ENCODE measurements around the gene ARHGAP40. TPM values are rescaled to one million over a fixed set of nuclear protein-coding genes. Genes with fewer than 3 reads are reported as not detected.
A peak's percentile ranks its signal among the peaks of the same experiment; 100 is the strongest.

Gene ARHGAP40
- total RNA-seq, 2 experiments from 2014 or later, result 0.12 TPM; not detected in 1

DNA sequence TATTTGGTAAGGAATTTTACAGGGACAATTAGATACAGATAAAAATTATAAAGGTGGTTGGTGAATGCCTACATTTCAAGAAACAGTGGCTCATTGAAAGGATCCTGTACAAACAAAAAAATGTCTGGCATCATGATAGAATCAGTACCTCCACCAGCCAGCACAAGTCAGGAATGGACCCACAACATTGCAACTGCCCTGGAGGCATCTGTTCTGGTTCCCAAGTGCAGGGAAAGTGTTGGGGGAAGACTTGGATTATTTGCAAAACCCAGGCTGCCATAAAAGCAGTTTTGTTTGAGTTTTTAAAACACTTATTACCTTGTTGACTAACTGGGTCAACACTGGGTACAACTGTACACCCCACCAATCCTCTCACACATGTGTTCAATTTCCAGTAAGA is 24.3 kb downstream of the ARHGAP40 start:
- H3K27ac Mint-ChIP-seq, result no peak overlapping the region
- no peak for DNase-seq
- H3K4me1 Mint-ChIP-seq, result no peaks in the 10 kb centered on the region
- no peaks in the 10 kb centered on the region for H3K9me3 Mint-ChIP-seq
- no peaks in the 10 kb centered on the region for H3K36me3 Mint-ChIP-seq
- peaks cover 1% of the 10 kb centered on the region for H3K27me3 Mint-ChIP-seq
- H3K4me3 Mint-ChIP-seq, result no peak overlapping the region

DNA sequence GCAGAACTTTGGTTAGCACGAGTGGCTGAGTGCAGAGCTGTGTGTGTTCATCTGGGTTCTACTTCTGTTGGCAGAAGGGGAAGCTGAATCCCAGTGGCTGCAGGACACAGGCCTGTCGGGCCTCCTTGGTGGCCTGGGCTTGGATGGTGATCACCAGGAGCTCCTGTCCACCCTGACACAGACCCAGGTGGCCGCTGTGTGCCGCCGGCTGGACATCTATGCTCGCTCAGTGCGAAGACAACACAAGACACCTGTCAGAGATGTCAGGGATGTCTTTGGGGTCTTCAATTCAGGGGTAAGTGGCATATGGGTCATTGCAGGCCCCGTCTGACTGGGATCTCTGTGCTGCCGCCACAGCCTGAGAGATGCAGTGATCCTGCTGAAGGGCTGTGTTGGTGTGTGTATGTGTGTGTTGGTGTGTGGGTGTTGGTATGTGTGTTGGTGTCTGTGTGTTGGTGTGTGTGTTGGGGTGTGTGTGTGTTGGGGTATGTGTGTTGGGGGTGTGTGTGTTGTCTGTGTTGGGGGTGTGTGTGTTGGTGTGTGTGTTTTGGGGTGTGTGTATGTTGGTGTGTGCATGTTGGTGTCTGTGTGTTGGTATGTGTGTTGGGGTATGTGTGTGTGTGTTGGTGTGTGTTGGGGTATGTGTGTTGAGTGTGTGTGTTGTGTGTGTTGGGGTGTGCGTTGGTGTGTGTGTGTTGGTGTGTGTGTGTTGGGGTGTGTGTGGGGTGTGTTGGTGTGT is 25.5 kb downstream of the ARHGAP40 start:
- no peak for DNase-seq
- no peaks in the 10 kb centered on the region for H3K36me3 Mint-ChIP-seq
- H3K27ac Mint-ChIP-seq, result no peak overlapping the region
- H3K4me3 Mint-ChIP-seq, result no peak overlapping the region
- H3K9me3 Mint-ChIP-seq, result no peaks in the 10 kb centered on the region
- no peaks in the 10 kb centered on the region for H3K27me3 Mint-ChIP-seq
- peaks cover 1% of the 10 kb centered on the region for H3K4me1 Mint-ChIP-seq

DNA sequence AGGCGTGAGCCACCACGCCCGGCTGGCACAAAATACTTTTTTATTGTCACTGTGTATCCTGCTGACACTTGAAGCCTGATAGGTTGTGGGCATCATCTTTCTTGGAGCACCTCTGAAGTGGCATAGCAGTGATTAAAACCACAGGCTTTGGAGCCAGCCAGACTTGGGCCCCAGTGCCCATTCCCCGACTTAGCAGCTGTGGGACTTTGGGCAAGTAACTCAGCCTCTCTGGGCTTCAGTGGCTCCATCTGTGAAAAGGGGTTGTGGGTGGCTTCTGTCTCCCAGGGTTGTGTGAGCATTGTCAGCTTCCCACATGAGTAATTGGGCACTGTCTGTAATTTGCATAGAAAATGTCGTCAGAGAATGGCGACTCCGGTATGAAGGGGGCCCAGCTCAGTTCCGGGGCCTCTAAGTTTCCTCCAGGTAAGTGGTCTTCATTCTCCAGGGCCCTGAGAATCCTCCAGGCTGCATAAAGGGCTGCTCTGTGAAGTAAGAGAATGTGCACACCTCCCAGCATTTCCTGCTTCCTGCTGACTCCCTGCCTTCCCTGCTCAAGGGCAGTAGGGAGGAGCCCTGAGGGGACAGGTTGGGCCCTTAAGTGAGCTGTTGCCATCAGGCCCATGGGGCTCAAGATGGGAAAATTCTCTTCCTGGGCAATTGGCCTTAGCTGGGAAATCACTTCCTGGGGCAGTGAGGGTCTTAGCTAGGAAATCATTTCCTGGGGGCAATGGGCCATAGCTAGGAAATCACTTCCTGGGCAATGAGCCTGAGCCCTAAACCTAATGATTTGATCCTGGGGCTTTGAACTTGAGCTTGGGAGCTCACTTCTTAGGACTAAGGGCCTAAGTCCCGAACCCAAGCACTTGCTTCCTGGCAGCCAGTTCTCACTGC is 27.2 kb downstream of the ARHGAP40 start:
- no peak overlapping the region for H3K4me3 Mint-ChIP-seq
- H3K27ac Mint-ChIP-seq, result no peak overlapping the region
- H3K27me3 Mint-ChIP-seq, result peaks cover 5% of the 10 kb centered on the region
- H3K4me1 Mint-ChIP-seq, result peaks cover 1% of the 10 kb centered on the region
- DNase-seq, result no peak
- no peaks in the 10 kb centered on the region for H3K9me3 Mint-ChIP-seq
- H3K36me3 Mint-ChIP-seq, result no peaks in the 10 kb centered on the region

DNA sequence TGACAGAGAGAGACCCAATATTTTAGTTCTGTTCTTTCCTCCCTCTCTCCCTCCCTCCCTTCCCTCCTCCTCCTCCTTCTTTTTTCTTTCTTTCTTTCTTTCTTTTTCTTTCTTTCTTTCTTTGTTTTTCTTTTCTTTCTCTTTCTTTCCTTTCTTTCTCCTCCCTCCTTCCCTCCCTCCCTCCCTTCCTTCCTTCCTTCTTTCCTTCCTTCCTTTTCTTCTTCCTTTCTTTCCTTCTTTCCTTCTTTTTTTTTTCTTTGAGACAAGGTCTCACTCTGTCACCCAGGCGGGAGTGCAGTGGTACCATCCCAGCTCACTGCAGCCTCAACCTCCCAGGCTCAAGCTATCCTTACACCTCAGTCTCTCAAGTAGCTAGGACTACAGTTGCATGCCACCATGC is 28.4 kb downstream of the ARHGAP40 start:
- Mint-ChIP-seq H3K9me3 (no peaks in the 10 kb centered on the region), H3K27ac (no peak overlapping the region), H3K4me1 (peaks cover 1% of the 10 kb centered on the region), H3K4me3 (no peak overlapping the region), H3K27me3 (peaks cover 15% of the 10 kb centered on the region), H3K36me3 (no peaks in the 10 kb centered on the region)
- no peak for DNase-seq

DNA sequence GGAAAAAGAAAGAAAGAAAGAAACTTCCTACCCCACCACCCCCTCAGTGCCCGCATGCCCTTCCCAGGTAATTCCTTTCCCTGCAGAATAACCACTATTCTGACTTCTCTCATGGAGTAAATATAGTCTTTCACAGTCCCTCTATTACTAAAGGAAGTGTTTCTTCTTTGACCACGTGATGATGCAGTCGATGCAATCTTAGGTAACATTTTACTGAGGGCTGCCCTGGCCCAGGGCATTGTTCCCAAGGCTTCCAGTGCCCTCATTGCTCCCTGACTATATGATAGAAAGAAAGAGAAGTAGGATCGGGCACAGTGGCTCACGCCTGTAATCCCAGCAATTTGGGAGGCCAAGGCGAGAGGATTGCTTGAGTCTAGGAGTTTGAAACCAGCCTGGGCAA is 29.1 kb downstream of the ARHGAP40 start:
- Mint-ChIP-seq H3K4me3 (no peak overlapping the region), H3K27ac (no peak overlapping the region), H3K9me3 (no peaks in the 10 kb centered on the region), H3K27me3 (peaks cover 17% of the 10 kb centered on the region), H3K4me1 (peaks cover 1% of the 10 kb centered on the region), H3K36me3 (no peaks in the 10 kb centered on the region)
- DNase-seq, result no peak

DNA sequence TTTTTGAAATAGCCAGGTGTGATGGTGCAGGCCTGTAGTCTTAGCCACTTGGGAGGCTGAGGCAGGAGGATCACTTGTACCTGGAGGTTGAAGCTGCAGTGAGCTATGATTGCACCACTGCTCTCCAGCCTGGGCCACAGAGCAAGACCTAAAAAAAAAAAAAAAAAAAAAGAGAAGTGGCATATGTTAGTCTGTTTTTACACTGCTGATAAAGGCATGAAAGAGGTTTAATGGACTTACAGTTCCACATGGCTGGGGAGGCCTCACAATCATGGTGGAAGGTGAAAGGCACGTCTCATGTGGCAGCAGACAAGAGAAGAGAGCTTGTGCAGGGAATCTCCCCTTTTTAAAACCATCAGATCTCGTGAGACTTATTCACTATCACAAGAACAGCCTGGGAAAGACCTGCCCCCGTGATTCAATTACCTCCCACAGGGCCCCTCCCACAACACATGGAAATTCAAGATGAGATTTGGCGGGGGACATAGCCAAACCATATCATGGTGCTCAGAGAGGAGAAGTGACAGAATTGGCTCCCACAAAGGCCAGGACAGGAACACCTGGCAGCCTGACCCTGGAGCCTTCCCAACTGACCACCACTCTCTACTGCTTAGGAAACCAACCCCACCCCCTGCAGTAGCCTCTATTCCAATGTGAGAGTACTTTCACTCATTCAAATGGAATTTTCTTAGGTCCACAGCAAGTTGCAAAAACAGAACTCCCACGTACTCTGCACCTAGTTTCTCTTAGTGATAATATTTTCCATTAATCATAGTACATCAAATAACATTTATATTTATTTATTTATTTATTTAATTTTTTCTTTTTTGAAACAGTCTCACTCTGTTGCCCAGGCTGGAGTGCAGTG is 29.8 kb downstream of the ARHGAP40 start:
- H3K27ac Mint-ChIP-seq, result no peak overlapping the region
- H3K27me3 Mint-ChIP-seq, result peaks cover 22% of the 10 kb centered on the region
- H3K36me3 Mint-ChIP-seq, result no peaks in the 10 kb centered on the region
- peaks cover 1% of the 10 kb centered on the region for H3K4me1 Mint-ChIP-seq
- no peak overlapping the region for H3K4me3 Mint-ChIP-seq
- no peak for DNase-seq
- H3K9me3 Mint-ChIP-seq, result no peaks in the 10 kb centered on the region

DNA sequence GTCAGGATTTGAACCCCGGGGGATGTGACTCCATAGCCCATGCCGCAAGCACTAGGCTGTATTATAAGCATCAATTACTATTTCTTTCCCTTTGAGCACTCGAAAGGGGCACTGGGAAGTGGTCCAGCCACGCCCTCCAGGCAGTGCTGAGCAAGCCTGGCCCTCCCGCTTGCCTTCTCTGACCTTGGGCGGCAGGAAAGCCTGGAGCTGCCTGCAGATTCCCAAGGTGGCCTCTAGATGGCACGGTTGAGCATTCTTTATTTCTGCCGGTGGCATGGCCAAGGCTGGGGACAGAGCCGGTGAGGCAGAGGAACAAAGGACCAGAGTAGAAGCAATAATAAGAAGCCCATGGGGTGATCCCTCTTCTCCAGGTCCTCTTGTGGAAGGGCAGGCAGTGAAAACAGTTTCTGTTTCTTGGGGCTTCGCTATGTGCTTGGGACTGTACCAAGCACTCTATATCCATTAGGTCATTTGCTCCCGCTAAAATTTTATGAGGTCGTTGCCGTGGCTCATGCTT is 32.0 kb downstream of the ARHGAP40 start:
- H3K4me3 Mint-ChIP-seq, result no peak overlapping the region
- peak; percentile 57 for DNase-seq
- no peaks in the 10 kb centered on the region for H3K9me3 Mint-ChIP-seq
- no peak overlapping the region for H3K27ac Mint-ChIP-seq
- peaks cover 1% of the 10 kb centered on the region for H3K4me1 Mint-ChIP-seq
- H3K27me3 Mint-ChIP-seq, result peaks cover 26% of the 10 kb centered on the region
- no peaks in the 10 kb centered on the region for H3K36me3 Mint-ChIP-seq

DNA sequence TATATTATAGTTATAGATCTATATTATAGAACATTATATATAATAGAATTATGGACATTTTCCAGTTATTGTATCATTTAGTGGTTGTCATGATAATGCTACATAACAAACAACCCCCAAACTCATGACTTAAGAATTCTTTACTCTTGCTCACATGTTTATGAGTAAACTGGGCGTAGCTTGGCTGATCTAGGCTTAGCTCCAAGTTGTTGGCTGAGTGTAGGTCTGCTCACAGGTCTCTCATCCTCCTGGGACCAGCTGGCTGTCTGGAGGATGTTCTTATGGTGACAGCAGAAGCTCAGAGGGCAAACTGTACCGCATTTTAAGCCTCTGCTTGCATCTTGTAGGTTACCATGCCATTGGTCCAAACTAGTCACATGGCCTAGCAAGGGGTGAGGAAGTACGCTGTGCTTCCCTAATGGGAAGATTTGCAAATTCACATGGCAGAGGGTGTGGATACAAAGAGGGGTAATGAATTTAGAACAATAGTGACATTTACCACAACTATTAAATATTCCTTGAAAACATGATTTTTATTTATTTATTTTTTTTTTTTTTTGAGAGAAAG is 34.2 kb downstream of the ARHGAP40 start:
- Mint-ChIP-seq H3K36me3 (no peaks in the 10 kb centered on the region), H3K27ac (no peak overlapping the region), H3K27me3 (peaks cover 30% of the 10 kb centered on the region), H3K9me3 (no peaks in the 10 kb centered on the region), H3K4me3 (no peak overlapping the region), H3K4me1 (peaks cover 1% of the 10 kb centered on the region)
- no peak for DNase-seq

DNA sequence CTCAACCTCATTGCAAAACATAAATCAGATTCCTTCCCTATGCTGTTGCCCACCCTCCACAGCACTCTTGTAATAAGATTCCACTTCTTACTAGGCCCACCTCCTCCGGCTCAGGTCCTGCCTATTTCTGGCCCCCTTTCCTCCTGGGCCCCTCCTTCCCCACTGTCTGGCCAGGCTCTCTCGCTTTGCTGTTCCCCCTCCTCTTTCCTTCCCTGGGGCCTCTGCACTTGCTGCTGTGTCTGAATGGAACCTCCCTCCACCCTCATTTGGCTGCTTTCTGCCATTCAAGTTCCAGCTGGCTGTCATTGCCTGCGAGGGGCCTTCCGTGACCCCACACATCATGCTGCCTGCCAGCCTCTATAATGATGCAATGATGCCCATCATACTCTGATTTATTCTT is 38.9 kb downstream of the ARHGAP40 start:
- Mint-ChIP-seq H3K4me3 (no peak overlapping the region), H3K4me1 (no peaks in the 10 kb centered on the region), H3K27ac (no peak overlapping the region), H3K36me3 (no peaks in the 10 kb centered on the region), H3K9me3 (no peaks in the 10 kb centered on the region), H3K27me3 (peaks cover 36% of the 10 kb centered on the region)
- DNase-seq, result no peak

DNA sequence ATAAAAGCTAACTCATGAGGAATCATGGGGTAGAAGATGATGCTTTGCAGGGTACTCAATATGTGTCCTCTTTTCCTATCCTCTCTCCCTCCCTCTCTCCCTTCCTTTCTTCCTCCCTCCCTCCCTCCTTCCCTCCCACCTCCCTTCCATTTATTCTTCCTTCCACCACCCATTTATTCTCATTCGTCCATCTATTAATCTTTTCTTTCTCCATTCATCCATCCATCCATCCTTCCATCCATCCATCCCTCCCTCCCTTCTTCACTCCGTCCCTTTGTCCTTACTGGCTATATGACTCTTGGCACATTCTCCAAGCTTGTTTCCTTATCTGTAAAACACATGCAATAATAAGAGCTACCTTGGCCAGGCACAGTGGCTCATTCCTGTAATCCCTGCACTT is 40.9 kb downstream of the ARHGAP40 start:
- no peak for DNase-seq
- no peaks in the 10 kb centered on the region for H3K36me3 Mint-ChIP-seq
- peaks cover 43% of the 10 kb centered on the region for H3K27me3 Mint-ChIP-seq
- H3K9me3 Mint-ChIP-seq, result no peaks in the 10 kb centered on the region
- no peak overlapping the region for H3K4me3 Mint-ChIP-seq
- no peak overlapping the region for H3K27ac Mint-ChIP-seq
- H3K4me1 Mint-ChIP-seq, result peaks cover 7% of the 10 kb centered on the region

DNA sequence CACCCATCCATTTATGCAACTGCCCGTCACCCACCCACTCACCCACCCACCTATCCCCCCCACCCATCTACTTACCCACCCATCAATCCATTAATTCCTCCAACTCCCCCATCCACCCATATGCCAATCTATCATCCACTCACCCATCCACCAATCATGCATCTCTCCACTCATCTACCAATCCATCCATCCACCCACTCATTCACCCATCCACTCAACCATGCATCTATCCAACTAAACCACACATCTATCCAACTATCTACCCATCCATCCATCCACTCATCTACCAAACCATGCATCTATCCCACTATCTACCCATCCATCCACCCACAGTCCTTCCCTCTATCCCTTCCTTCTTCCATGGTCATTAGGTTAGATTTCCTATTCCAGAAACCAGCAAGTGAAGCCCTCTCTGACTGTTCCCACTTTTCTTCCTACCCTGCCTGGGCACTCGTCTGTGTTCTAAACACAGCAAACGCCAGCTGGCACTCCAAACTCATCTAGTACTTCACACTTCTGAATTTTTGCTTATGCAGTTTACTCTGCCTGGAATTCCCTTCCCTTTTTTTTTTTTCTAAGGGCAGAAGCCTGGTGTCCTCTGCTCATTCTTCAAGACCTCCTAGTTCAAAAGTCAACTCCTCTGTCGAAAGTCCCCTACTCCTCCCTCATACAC is 43.1 kb downstream of the ARHGAP40 start:
- Mint-ChIP-seq H3K4me3 (no peak overlapping the region), H3K4me1 (peaks cover 7% of the 10 kb centered on the region), H3K27ac (no peak overlapping the region), H3K27me3 (peaks cover 51% of the 10 kb centered on the region), H3K36me3 (no peaks in the 10 kb centered on the region), H3K9me3 (no peaks in the 10 kb centered on the region)
- no peak for DNase-seq

DNA sequence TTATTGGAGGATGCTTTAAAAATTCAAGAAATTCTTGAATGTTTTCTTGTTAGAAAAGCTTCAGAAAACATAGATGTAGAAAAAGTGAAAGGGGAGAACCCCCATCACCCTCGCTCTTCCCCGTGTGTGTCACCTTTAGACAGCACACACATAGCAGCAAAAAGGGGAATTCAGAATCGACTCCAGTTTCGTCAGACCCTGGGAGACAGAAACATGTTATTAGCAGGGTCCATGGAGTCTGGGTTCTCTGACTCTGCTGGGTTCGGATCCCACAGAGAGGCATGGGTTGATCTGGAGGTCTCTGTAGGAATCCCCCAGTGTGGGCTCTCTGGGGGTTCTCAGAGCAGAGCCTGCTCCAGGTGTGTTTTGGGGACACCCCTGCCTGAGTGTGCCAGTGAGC is 43.7 kb downstream of the ARHGAP40 start:
- H3K4me3 Mint-ChIP-seq, result no peak overlapping the region
- H3K9me3 Mint-ChIP-seq, result no peaks in the 10 kb centered on the region
- peaks cover 7% of the 10 kb centered on the region for H3K4me1 Mint-ChIP-seq
- no peaks in the 10 kb centered on the region for H3K36me3 Mint-ChIP-seq
- H3K27ac Mint-ChIP-seq, result no peak overlapping the region
- DNase-seq, result no peak
- H3K27me3 Mint-ChIP-seq, result peaks cover 51% of the 10 kb centered on the region

DNA sequence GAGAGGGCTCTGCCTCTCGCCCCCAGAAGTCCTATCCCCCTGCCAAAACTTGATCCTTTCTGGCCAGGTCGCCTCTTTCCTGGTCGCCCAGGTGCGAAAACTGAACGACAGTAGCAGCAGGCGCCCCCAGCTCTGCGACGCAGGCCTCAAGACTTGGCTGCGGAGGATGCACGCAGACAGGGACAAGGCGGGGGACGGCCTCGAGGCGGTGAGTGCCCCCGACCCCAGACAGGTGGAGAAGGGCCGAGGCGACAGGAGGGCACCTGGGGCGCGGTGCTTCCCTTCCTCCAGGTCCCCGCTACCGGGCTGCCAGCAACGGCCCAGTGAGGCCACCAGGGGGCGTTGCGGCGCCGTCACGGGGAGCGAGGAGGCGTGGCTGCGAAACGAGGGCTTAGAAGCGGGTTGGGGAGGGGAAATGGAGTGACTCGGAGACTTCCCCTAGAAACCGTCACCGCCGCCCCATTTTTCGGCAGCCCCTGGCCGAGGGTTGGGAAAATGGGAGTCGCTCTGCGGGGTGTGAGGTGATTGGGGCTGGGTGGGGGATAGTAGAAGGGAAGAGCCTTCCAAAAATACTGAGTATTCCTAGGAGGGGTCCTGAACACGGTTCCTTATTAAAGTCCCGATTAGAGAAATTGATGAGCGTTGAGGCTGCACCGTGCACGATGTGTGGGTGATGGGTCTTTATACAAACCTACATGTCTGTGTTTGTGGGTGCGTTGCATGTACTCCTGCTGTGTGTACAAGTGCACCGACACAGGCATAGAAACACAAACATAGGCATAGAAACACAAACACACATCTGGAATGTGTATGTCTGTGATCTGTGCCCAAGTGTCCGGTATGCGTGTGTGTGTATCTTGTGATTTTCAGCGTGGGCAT is 44.6 kb downstream of the ARHGAP40 start:
- Mint-ChIP-seq H3K4me3 (peak overlapping the region; percentile 72), H3K27me3 (peaks cover 45% of the 10 kb centered on the region), H3K4me1 (peaks cover 7% of the 10 kb centered on the region), H3K27ac (no peak overlapping the region), H3K9me3 (no peaks in the 10 kb centered on the region), H3K36me3 (no peaks in the 10 kb centered on the region)
- DNase-seq, result peak; percentile 88

All from activated naive CD8-positive, alpha-beta T cell treated with anti-CD3 and anti-CD28 coated beads for 36 hours (primary cell).